Activated CD4-positive, alpha-beta T cell treated with anti-CD3 and anti-CD28 coated beads, Interleukin-2, amount 50 U/mL, for 24 hours (primary cell): ENCODE results near the gene PC.
A peak's percentile ranks its signal among the peaks of the same experiment; 100 is the strongest.
"Not testable (repeated sequence)": the region's sequence is repeated elsewhere in the genome, so short reads cannot be mapped to it uniquely, and the experiment has no call there.

Source experiments
- DNase-seq, 2 donors: peaks; one replicate each; pipeline ENCODE4 v3.0.0-alpha.2; 2020; ENCODE audit warnings: low read depth in 1 of 2, low spot score in 1 of 2

The PC gene

DNA sequence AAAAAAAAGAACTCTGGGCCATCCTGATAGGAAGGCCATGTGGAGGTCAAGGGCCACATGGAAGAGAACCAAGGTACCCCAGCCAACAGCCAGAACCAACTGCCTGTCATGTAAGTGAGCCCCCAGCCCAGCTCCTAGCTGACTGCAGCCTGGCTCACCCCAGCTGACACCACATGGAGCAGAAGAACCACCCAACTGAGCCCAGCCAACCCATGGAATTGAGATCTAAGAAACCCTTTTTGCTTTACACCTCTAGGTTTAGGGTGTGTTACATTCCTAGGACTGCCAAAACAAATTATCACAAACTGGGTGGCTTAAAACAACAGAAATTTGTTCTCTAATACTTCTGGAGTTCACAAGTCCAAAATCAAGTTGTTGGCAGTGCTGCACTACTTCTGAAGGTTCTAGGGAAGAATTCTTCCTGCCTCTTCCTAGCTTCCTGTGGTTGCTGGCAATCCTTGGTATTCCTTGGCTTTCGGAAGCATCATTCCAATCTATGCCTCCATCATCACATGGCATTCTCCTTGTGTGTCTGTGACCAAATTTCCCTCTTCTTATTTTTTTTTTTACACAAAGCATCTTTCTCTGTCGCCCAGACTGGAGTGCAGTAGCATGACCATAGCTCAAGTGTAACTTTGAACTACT is 21.3 kb upstream of the PC start:
- no peak for DNase-seq

DNA sequence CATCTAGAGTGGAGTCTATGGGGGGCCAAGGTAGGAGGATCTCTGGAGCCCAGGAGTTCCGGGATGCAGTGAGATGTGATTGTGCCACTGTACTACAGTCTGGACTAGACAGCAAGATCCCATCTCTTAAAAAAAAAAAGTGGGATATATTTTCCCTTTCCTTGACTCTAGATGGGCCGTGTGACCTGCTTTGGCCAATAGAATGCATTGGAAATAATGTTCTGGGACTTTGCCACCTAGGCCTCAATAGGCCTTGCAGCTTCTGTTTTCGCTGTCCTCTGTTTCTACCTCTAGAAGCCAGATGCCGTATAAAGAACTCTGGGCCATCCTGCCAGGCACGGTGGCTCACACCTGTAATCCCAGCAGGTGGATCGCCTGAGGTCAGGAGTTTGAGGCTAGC is 20.5 kb upstream of the PC start:
- no peak for DNase-seq

DNA sequence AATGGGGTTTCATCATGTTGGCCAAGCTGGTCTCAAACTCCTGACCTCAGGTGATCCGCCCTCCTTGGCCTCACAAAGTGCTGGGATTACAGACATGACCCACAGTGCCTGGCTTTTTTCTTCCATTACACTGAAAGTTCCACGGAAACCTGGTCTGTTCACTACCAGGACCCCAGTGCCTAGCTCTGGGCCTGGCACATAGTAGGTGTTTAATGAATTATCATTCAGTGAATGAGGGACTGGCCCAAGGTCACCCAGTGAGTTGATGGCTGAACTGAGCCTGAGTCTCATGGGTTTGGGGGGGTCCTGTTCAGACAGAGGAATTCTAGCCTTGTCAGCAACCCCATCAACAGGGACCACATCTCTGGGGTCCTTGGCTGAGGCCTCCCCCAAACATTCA is 20.0 kb upstream of the PC start:
- no peak for DNase-seq

DNA sequence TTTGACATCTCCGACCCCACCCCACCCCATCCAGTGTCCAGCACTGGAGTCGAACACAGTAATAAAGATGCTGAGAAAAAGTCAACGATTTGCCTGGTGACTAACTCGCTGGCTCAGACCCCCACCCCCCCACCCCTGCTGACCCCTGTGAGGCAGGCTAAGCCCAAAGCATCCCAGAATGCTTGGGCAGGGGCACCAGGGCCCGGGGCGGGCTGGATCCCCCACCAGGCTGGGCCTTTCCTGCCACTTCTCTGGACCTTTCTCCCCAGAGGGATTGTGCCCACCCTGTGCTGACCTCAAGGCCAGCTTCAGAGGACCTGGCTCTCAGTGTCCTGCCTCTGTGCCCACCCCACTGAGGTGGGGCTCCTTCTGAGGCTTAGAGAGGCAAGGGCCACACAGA is 18.7 kb upstream of the PC start:
- no peak for DNase-seq

DNA sequence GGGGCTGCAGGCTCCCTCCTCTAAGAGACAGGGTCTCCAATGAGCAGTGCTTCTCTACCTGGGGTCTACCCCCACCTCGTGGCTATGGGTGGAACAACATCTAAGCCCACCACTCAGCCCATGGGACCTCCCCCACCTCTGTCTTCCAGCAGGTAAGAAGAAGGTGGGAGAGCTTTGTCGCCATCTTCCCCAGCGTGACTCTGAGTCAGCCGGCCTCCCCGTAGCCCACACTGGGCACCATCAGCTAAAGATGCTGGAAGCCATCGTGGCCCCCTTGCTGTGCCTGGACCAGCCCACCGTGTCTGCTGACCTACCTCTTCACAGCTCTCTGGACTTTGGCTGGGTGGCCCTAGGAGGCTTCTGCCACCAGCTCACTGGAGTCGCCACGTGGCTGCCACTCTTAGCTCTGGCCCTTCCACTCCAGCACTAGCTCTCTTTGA is 17.9 kb upstream of the PC start:
- DNase-seq = no peak

DNA sequence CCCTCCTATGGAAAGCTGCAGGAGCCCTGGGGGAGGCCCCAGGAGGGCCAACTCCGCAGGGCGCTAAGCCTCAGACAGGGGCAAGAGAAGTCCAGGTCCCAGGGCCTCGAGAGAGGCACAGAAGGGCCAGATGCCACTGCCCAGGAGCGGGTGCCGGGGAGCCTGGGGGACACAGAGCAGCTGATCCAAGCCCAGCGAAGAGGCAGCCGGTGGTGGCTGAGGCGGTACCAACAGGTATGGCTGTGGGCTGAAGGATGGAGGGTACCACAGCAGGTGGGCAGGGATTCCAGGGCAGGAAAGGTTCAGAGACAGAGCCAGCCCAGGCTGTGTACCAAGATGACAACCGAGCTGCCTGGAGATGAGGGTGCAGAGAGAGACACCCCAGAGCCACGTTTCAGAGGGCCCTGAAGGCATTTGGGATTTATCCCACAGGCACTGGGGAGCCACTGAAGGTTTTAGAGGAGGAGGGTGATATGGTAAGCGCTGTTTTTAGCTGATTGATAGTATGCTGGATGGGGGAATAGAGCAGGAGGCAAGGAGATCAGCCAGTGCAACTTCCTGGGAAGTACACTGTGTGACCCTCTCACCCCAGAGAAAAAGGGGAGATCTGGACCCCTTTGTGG is 17.3 kb upstream of the PC start:
- no peak for DNase-seq

DNA sequence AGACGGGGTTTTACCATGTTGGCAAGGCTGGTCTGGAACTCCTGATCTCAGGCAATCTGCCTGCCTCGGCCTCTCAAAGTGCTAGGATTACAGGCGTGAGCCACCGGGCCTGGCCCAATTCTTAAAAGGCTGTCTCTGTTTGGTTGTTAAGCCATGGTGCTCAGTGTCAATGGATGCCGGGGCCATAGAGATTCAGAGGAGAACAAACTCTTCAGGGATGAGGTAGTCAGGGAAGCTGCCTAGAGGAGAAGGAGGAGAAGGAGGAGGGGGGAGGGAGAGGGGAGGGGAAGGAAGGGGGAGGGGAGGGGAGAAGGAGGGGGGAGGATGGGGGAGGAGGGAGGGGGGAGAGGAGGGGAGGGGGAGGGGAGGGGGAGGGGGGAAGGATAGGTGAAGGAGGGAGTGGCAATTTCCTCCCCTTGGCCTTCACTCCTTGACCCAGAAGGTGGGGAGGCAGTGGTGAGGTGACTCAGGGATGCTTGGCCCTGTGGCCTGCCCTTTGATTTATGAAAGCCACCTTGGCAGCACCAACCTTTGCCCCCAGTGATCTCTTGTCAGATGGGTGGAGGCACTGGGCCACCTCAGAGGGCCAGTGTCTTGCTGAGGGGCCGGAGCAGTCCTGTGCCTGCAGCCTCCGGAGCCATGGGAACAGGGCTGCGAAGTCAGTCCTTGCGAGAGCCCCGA is 16.7 kb upstream of the PC start, which contains the start of gene C11orf86:
TSS of gene C11orf86 (plus strand) at position 581 of the 681 bp plus-strand sequence. CDS start at position 640, 59 bp downstream.
- DNase-seq = no peak

DNA sequence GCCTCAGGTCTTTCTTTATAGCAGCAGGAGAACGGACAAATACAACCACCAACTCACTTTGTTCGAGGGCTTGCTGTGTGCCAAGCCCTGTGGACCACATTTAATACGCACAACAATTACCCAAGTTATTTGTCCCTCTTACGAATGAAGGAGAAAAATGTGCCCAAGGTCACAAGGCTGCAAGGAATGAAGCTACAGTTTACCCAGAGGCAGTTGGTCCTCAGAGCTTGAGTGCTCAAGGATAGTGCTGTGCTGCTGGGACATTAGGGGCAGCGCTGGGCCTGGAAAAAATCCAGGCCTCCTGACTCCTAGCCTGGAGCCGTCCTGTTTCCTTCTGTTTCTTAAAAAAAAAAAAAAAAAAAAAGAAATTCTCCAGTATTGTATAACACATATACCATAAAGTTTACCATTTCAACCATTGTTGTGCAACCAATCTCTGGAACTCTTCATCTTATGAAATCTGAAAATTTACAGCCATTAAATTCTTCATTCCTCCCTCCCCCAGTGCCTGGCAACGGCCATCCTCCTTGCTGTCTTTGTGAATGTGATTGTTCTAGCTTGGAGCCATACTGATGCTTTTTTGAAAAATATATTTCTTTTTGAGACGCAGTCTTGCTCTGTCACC is 15.9 kb upstream of the PC start:
- no peak for DNase-seq

DNA sequence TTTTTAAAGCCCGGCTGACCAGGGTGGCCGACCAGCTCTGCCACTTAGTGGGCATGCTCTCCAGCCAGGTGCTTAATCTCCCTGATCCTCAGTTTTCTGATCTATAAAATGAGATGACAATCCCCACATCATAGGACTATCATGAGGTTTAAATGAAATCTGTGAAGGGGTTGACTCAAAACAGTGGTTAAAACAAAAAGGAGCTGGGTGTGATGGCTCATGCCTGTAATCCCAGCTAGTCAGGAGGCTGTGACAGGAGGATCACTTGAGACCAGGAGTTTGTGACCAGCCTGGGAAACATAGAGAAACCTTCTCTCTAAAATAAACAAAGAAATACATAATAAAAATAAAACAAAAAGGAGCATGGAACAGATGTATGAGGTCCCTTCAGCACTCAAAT is 13.3 kb upstream of the PC start:
- DNase-seq = no peak

DNA sequence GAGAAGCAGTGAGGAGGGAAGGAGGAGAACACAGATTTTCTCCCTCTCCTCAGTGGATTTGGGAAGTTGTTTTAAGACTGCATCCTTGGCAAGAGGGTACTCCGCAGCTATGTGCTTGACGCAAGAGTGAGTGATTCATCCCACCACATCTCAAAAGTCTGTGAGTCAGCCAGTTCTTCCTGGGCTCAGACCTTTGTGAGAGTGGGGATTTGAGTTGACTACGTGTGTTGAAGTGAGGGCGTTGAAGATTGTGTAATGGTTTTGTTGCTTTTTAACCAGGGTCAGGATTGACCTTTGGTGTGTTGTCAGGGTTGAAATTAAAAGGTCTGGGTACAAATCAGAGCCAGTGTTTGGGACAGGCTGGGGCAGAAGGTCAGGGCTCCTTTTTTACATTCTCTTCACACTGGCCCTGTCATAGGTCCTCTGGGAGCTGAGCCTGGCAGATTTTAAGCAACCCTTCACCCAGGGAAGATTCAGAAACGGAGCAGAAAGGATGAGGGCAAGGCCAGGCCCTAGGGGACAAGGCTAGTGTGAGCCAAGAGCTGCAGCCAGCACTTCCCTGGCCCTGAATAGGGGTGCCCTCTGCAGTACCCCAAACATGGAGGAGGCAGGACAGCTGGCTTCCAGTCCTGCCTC is 12.7 kb upstream of the PC start:
- DNase-seq = no peak

DNA sequence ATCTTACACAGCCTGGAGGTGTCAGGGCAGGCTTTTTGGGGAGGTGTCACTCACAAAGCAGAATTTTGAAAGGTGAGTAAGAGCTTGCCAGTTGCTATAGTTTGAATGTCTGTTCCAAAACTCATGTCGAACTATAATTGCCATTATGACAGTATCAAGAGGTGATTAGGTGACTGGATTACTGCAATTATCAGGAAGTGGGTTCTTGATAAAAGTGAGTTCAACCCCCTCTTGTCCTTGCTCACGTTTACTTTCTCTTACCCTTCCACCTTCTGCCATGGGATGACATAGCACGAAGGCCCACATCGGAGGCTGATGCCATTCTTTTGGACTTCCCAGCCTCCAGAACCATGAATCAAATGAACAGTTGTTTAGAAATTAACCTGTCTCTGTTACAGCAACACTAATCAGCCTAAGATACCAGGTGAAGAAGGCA is 12.2 kb upstream of the PC start:
- no peak for DNase-seq

DNA sequence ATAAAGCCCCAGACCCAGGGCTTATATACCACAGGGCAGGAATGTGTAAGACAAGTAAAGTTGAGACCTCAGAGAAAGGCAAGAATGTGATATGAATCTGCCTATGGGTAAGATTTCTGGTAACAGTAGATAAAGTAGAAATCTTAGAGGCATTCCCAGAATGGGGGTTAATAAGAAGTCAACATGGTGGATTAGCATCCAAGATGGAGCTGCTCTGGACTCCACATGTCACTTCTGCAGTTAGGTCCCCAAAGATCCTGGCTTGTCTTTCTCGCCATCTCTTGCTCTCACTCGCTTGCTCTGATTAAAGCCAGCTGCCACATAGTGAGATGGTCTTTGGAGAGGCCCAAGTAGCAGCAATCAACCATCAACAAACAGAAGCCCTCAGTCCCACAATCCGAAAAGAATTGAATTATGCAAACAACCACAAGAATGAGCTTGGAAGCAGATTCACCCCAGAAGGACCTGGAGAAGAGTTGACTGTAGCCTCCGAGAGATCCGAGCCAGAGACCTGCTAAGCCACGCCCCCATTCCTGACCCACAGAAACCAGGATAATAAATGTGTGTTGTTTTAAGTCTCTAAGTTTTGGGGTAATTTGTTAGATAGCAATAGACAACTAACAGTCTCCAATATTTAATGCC is 11.5 kb upstream of the PC start:
- no peak for DNase-seq

DNA sequence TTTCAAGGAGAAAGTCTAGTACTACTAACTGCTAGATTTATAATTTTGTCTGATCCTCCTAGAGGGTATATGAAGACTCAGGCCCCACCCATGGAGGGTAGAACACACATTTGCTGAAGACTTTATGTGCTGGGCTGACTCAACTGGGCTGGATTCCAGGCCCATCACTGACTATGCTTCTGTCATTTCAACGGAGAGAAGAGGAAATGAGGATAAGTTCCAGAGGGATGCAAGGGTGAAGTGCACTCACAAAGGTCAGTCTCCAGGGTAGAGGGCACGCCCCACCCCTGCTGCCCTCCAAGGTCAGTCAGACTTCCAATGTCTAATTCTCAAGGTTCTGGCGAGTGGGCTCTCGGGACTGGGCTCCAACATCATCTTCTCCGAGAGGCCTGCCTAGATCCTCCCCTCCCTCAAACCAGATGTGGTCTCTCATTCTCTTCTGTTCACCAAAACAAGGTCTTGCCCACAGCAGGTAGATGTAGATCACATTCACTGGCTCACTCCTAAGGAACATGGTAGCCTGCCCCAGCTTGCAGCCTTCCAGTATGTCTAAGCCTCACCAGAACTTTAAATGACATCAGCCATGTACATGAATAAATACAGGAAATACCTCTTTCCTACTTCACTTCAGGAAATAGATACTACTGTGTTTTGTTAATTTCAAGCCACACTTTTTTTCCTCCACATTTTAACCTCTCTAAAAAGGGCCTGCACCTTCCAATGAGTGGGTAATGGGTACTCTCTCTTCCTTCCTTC is 9.7 kb upstream of the PC start:
- DNase-seq = no peak

DNA sequence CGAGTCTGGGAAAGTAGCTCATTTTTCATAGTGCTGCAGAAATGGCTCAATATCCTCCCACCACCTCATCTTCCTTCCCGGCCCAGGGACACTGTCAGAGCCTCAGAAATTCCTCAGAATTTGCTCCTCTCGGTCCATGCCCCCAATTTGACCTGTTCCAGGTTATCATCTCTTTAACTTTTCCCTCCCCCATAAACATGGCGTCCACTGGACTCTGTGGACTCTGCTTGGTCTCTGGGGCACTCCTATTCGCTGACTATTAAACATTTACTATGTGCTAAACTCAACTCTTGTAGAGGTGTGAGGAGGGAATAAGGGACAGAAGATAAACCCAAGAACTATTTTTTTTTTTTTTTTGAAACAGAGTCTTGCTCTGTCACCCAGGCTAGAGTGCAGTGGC is 8.2 kb upstream of the PC start:
- DNase-seq = no peak

DNA sequence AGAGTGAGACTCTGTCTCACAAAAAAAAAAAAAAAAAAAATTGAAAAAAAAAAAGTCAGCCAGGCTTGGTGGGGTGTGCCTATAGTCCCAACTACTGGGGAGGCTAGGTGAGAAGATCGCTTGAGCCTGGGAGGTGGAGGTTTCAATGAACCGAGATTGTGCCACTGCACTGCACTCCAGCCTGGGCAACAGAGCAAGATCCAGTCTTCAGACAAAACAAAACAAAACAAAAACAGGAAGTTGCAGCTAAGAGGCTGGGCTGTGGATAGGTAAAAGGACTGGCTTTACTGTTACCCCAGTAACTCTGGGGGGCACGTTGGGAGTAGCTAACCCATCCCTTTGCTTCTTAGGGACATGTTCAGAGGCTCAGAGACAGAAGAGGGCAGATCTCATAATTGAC is 6.3 kb upstream of the PC start:
- DNase-seq = no peak

DNA sequence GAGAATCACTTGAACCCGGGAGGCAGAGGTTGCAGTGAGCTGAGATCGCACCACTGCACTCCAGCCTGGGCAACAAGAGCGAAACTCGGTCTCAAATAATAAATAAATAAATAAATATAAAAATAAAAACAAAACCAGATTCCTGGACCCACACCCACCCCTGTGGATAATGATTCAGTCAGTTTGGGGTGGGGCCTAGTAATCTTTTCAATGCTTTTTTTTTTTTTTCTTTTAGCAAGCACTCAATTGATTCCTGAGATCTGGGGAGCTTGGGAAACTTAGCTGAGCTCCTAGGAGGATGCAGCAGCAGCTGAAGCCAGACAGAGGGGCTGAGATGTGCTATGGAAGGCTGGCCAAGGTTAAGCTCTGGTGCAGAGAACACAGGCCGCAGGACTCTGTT is 4.6 kb upstream of the PC start:
- DNase-seq = no peak

DNA sequence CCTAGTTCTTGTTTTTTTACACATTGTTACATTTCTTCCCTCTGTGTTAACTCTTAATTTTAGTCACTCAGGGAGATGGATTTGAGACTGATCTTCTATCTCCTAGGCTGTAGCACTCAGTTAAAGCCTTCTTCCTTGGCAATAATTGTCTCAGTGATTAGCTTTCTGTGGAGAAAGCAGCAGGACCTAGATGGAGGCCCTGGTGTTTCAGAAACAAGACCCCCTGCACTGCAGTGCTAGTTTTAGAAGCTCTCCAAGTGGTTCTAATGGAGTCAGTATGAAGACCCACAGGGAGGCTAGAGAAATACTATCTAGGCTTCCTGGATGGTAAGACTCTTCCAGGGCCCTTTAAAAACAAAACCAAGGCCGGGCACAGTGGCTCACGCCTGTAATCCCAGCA is 4.1 kb upstream of the PC start:
- DNase-seq = no peak

DNA sequence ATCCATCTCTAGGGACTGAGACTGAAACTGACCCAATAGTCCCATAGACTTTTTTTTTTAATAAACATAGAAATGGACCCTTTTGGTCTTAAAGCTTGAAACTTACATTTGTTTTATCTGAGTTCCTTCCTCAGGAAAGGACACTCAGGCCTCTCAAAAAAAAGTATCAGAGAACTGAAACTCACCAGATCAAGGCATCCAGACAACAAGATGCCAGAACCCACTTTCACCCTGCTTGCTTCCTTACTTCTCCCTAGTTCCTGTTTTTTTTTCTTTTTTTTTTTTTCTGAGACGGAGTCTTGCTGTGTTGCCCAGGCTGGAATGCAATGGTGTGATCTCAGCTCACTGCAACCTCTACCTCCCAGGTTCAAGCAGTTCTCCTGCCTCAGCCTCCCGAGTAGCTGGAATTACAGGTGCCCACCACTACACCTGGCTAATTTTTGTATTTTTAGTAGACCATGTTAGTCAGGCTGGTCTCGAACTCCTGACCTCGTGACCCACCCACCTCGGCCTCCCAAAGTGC is 3.6 kb upstream of the PC start:
- not testable (repeated sequence) for DNase-seq

DNA sequence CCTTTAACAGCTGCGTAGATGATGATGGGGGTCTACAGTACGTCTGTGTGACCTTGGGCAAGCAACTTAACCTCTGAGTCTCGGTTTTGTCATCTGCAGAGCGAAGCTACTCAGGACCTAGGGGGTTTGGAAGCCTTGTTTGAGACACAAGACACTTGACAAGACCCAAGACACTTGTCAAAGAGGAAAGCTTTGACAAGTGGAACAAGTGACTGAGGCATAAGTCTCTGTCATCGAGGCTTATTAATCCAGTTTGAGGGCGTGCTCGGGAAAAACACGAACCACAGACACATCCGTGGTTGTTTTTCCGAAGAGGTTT is 732 bp upstream of the PC start:
- peak in 1 of 2 donors; percentile 29 for DNase-seq

DNA sequence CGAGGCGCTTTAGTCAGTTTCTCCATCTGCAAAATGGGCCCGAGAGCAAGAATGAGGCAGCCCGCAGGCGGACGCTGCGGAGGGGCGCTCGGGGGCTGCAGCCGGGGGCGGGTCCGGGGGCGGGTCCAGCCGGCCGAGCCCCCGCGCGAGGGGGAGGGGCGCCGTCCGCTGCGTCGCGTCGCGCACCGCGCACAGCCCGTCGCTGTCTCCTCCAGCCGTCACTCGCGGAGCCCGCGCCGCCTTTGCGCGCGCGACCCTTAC is 282 bp downstream of the PC start:
- peak in 1 of 2 donors; percentile 6 for DNase-seq
